GDM1 (cell line): ENCODE data around the gene TAX1BP1.
"Not testable (repeated sequence)": the region's sequence is repeated elsewhere in the genome, so short reads cannot be mapped to it uniquely, and the experiment has no call there.

ENCODE experiments used
- DNase-seq: peaks from one replicate; lab custom pipeline; 2025; lab: John Stamatoyannopoulos, UW

The TAX1BP1 gene

DNA sequence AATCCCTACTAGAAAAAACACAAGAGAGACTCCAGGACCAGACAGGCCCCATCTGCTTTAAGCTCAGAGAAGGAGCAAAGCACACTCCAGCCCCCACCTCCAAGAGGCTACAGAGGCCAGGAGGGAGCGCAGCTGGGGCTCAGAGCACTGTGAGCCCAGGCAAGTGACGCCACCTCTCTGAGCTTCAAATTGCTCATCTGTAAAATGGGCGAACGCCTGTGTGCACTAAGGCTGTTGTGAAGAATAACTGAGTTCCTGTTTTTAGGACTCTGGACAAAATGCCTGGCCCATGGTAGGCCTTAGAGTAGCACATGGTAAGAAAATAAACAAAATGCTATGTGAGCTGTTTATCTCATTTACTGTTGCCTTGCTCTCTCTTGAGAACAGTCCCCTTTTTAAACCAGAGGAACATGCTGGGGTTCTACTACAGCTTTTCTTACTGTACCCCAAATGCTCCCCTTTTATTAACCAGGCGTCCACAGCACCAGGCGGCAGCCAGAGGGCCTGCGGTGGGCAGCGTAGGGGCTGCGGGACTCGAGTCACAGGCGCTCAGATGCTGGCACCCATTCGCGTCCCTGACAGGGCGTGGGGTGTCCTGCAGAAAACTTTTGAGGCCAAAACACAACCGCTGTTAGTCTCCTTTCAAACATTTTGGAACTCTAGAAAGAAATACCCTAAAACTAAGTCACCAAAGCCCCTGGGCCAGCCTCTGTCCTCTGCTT lies 103.8 kb downstream of the TAX1BP1 start:
- no peak for DNase-seq

DNA sequence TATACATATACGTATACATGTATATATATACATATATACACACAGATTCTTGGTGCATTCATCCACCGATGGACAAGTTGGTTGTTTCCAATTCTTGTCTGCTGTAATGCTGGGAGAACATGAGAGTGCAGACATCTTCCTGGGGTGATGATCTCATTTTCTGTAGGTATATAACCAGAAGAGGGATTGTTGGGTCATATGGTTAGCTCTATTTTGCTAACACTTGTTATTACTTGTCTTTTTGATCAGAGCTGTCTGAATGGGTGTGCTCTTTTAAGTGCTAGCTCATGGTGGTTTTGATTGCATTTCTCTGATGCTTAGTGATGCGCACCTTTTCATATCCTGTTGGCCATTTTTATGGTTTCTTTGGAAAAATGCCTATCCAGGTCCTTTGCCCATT lies 106.4 kb downstream of the TAX1BP1 start:
- no peak for DNase-seq

DNA sequence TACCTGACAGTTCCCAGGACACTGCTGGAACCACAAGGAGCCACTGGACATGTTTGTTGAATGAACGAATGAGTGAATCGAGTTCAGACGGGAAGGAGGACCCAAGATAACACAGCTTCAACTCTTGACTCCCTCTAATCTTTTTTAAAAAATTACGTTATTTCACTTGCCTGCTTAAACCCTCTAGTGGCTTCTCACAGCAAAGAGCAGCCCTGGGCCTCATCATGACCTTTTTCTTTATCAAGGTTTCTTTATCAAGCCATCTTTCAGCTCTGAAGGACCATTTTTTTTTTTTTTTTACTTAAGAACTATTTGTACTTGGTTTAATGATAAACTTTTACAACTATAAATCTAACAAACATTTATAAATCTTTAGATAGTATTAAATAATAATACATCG lies 110.6 kb downstream of the TAX1BP1 start:
- DNase-seq: no peak

DNA sequence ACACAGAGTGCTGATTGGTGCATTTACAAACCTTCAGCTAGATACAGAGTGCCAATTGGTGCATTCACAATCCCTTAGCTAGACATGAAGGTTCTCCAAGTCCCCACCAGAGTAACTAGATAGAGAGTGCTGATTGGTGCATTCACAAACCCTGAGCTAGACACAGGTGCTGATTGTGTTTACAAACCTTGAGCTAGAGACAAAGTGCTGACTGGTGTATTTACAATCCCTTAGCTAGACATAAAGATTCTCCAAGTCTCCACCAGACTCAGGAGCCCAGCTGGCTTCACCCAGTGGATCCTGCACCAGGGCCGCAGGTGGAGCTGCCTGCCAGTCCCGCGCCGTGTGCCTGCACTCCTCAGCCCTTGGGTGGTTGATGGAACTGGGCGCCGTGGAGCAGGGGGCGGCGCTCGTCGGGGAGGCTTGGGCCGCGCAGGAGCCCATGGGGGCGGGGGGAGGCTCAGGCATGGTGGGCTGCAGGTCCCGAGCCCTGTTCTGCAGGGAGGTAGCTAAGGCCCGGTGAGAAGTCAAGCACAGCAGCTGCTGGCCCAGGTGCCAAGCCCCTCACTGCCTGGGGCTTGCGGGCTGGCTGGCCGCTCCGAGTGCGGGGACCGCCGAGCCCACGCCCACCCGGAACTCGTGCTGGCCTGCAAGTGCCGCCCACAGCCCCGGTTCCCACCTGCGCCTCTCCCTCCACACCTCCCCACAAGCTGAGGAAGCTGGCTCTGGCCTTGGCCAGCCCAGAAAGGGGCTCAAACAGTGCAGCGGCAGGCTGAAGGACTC lies 116.9 kb downstream of the TAX1BP1 start:
- not testable (repeated sequence) for DNase-seq

- DNase-seq: no peak
Measured at GRCh38 chr7:27860800-27861199, 120.8 kb downstream of the TAX1BP1 start.

DNA sequence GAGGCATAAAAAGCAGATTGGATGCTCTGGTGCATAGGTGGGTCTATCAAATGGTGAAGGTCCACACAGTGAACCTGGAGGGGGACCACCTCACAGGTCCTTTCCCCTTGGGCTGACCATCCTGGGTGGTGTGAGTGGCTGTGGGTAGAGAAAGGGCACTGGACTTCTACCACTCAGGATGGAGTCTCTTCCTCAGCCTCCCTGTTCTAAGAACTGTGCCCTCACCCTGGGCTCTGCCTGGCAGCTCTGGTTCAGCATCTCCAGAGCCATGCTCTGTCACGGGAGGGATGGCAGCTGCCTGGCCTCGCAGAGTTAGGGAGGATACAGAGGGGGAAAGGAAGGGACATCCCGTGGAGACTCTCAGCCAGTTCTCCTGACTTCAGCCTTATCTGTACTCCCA lies 121.8 kb downstream of the TAX1BP1 start:
- no peak for DNase-seq

GRCh38 chr7:27863880-27864279 lies 123.9 kb downstream of the TAX1BP1 start:
- DNase-seq: no peak

DNA sequence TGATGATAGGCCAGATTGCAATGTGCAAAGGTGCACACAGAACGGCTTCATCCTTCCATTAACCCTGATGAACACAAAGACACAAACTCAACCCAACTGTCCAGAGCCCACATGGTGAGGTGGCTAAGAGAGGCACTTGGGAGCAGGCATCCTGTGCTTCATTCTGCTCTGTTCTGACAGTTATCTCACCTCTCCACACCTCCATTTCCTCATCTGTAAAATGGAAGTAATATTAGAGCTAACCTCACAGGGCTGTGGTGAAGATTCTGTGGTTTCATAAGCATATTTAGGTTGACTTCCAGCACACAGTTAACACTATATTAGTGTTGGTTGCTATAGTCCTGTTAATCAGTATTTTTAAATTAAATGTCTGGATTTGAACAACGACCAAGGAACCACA lies 126.3 kb downstream of the TAX1BP1 start:
- no peak for DNase-seq

- no peak for DNase-seq
Measured at GRCh38 chr7:27866828-27867672, 127.1 kb downstream of the TAX1BP1 start.

- no peak for DNase-seq
Measured at GRCh38 chr7:27868131-27868550, 128.2 kb downstream of the TAX1BP1 start.

GRCh38 chr7:27869056-27869455 lies 129.1 kb downstream of the TAX1BP1 start:
- no peak for DNase-seq

- DNase-seq: no peak
Measured at GRCh38 chr7:27870595-27870994, 130.6 kb downstream of the TAX1BP1 start.

- no peak for DNase-seq
Measured at GRCh38 chr7:27871086-27871485, 131.1 kb downstream of the TAX1BP1 start.

- DNase-seq: no peak
Measured at GRCh38 chr7:27871866-27872265, 131.9 kb downstream of the TAX1BP1 start.

DNA sequence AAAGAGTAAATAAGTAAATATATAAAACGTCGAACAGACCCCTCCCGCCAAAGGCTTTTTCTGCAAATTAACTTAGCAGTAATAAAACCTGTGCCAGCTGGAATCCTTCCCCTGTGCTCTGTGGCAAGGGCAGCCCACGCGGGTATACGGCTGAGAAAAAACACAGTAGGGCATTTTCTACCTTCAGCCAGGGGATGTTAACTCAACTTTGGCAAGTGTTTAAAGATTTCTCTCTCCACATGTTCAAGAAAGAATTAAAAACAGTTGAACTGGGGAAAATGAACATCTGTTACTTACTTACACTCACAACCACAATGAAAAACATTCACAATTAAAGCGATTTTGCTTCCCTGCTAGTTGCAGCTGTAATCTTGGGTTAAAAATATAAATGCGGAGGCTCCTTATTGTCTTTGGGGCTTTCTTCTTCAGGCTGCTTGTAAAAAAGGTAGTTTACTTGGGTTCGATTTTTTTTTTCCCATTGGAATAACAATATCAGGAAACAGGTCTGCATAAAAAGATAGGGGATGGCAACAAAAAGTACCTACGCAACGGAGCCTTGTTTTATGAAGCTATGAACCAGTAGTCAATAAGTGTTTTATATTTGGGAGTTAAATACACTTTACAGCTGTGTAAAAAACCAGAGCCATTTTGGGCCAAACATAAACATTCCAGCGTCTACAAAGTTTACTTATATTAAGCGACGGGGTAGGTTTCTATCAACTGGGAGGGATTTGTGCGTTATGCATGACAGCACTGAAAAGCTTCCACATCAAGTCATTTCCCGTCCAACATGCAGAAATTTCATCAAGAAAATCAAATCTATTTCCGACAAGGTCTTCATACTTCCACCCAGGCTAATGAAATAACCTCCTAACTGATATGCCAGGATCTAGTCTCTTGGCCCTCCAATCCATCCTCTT lies 132.7 kb downstream of the TAX1BP1 start:
- no peak for DNase-seq

GRCh38 chr7:27873981-27874957 lies 134.3 kb downstream of the TAX1BP1 start:
- DNase-seq: no peak

GRCh38 chr7:27875061-27875460 lies 135.1 kb downstream of the TAX1BP1 start:
- DNase-seq: no peak

GRCh38 chr7:27875832-27876231 lies 135.9 kb downstream of the TAX1BP1 start:
- DNase-seq: no peak

- no peak for DNase-seq
Measured at GRCh38 chr7:27876756-27877155, 136.8 kb downstream of the TAX1BP1 start.
